CD4-positive, alpha-beta T cell treated with Interferon alpha-2 for 1 hour (primary cell): ENCODE data around the gene SORCS1.

Experiments
- DNase-seq, 2 donors: peaks; one replicate each; pipeline ENCODE4 v3.0.0-alpha.2; 2020 to 2022

SORCS1 gene

DNA sequence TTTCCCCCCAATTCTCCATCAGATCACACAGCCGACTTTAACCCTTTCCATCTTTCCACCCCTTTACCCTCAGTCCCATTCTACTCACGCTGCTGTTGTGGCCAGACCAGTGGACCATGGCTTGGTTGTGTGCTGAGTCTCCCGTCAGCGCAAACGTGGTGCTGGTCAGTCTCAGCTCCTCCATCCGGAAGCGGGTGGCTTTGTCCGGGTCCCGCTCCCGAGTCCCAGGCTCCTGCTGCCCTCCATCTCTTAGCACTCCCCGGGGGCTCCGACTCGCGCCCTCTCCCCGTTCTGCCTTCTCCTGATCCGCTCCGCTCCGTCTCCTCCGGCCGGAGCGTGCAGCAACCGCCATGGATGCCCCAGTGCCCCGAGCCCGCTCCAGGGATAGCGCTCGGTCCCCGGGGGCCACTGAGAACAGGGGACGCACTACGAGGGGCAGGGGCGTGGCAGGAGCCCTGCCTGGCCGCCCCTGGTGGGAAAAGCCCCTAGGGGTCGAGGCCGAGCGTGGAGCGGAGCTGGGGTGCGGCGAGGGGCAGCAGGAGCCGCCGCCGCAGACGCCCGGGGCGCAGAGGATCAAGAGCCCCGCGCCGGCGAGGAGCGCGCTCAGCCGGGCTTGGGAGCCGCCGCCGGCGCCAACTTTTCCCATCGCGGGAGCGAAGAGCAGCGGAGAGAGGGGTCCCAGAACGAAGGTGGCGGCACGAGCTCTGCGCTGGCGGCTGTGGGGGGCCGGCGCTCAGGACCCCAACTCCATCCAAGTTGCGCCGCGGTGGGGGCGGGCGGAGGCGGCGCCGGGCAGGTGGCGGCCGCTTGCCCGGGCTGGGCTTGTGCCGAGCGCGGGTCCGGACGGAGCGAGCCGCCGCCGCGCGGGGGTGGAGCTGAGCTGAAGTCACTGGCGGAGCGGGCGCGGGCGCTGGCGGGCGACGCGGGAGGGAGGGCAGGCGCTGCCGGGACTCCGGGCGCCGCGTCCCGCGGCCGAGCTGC is at the start of gene SORCS1:
SORCS1 (minus strand) TSS at position 826 of the 981 bp plus-strand sequence.
- no peak for DNase-seq

DNA sequence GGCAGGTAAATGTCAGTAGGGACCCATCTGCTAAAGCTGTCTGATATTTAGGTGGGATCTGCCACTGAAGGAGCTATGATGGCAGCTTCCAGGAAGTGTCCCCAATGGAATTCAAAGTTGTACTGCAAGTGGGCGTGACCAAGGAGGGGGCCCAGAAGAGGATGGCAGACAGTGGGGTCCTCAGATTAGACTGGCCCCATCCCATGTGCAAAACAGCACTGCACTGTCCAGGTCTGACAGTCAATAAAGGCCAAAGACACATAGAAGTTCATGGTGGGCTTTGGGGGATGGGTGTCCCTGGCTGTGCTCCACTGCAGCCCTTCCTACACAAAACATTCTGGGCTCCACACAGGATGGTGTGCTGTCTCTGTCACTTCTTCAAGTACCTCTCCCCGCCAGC is 49.8 kb upstream of the SORCS1 start:
- no peak for DNase-seq

- DNase-seq, result no peak
These were observed 49.4 kb upstream of the SORCS1 start for GRCh38 chr10:107213861-107214260.

DNA sequence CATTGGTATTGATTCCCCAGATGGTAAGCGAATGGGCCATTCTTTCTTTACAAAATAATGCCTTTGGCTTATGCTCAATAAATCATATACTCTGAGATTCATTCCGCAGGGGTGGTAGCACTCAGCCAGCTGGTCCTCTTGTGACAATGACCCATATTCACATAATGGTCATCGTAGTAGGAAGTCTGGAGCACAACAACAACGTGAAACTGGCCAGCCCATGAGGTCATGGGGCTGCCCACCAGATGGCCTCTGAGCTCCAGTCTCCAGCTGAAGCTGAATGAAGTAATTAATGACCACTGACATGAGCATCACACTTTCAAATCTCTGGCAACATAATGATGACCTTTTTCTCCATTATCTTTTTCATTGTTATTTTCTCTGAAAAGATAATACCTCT is 42.3 kb upstream of the SORCS1 start:
- DNase-seq, result no peak

DNA sequence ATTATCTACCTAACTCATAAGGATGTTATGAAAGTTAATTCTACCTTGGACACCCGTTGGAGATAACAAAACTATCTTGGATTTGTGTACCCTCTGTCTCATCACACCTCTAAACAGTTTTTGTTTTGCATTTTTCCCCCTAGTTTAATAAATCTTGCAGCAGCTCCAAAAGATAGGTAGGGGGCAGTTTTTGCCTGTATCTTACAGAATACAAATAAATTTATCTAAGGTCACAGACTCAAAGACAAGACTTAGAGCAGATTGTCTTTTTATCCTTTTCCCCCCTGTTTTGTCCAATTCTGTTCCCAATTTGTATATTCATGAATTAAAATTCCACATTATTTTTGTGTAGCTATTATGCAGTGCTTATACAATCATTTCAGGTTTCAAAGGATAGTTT is 5.0 kb upstream of the SORCS1 start:
- no peak for DNase-seq

DNA sequence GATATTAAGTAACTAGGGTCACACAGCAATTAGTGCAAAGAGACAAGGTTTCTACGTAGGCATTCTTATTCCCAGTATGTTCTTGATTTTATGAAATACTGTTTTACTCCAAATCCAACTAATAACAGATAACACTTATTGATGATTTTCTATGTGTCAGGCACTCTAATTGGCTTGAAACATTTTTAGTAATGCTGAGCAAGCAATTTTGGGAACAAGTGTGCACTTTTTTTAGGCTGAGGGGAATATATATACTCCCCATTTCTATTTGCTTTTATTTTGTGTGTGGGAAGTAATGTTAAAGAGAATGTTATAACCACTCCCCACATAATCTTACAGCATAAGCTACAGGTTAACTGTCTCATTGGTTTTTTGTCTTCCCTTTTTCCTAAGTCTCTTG is 4.2 kb upstream of the SORCS1 start:
- DNase-seq, result no peak

DNA sequence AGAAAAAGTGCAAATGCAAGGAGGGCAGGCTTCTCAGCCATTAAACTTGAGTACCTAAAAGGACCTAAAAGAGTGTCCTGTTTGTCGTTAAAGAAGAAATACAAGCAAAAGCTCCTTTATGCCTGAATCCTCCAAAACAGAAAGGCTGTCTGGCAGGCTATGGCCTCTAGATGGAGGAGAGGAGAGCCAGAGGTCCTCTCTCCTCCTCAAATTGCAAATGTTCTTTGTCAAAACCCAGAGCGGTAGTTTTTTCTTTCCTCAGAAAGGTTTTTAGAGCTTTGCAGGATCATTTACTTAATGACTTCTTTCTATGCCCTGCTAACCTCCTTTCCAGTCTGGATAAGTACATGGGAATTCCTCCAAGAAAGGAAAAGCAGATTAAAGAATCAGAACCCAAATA is 1.9 kb upstream of the SORCS1 start:
- no peak for DNase-seq

- no peak for DNase-seq
These were observed 486 bp upstream of the SORCS1 start for GRCh38 chr10:107164992-107165391.

DNA sequence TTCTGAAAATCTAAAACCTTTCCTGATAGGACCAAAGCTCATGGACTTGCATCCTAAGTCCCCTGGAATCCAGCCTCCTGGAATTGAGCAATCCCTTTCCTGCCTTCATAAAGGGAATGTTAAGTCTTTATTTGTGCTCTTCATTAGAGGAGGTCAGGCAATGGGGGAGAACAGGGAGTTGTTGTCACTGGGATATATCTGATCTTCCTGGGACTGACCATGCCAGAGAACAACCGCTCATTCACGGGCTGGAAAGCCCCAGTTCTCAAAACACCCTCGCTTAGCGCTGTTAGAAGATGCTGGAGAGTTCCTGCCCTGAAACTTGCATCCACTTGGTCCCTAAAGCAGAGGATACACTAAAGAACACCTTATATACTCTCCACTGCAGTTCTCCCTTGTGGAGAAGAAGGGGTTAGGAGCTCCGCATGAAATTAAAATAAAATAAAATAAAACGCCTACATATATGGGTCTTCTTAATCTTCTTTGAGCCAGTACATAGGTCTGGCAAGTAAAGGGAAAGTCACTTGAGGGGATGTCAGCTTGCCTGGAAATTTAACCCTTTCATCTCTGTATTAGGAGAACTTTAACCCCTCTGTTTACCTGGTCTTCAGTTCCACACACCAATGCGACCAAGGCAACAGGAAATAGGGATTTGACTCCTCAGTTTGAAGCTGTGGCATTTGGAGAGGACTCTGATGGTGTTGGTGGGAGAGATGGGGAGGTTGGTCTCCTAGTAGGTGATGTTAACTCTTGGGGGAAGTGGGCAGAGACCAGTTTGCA is 1.2 kb downstream of the SORCS1 start:
- DNase-seq, result no peak

- no peak for DNase-seq
These were observed 3.6 kb downstream of the SORCS1 start for GRCh38 chr10:107160866-107161265.

DNA sequence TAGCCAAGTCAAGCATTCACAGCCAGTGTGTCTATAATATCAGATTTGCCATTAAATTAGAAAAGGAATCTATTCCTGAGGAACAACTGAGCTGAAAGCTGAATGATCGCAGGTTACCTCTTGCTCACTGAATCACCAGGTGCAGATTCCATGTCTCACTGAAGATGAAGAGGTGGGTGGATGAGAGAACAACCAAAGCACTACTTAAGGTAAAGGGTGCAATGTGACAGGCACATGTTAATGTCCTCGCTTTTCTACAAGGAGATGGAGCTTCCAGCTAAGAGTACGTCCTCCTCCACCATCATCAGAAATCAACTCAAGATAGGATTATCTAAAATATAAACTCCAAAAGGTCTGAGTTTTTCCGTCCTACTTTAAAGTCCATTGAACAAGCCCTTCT is 4.6 kb downstream of the SORCS1 start:
- DNase-seq, result no peak

GRCh38 chr10:107157071-107157470 is 7.4 kb downstream of the SORCS1 start:
- no peak for DNase-seq

DNA sequence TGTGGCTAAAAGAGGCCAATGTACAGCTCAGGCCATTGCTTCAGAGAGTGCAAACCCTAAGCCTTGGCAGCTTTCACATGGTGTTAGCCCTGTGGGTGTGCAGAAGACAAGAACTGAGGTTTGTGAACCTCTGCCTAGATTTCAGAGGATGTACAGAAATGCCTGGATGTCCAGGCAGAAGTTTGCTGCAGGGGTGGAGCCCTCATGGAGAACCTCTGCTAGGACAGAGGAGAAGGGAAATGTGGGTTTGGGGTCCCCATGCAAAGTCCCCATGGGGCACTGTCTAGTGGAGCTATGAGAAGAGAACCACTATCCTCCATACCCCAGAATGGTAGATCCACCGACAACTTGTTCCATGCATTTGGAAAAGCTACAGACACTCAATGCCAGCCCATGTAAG is 12.4 kb downstream of the SORCS1 start:
- no peak for DNase-seq

GRCh38 chr10:107148906-107149305 is 15.6 kb downstream of the SORCS1 start:
- DNase-seq, result no peak

DNA sequence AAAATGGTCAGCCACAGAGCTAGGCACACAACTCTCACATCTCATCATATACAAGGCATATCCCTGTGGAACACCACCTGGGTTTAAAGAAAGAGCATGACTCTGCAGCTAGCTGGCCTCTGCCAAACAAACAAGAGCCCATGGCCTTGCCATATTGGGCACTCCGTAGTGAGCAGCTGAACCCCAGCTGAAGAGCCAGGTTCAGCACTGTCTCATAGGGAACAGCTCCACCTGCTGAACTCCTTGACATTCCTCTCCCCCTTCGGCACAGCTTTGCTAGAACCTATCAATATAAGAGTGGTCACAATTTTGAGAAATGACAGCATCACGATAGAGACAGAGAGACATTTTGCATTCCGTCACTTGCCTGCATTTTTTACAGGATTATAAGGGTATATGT is 20.0 kb downstream of the SORCS1 start:
- no peak for DNase-seq

DNA sequence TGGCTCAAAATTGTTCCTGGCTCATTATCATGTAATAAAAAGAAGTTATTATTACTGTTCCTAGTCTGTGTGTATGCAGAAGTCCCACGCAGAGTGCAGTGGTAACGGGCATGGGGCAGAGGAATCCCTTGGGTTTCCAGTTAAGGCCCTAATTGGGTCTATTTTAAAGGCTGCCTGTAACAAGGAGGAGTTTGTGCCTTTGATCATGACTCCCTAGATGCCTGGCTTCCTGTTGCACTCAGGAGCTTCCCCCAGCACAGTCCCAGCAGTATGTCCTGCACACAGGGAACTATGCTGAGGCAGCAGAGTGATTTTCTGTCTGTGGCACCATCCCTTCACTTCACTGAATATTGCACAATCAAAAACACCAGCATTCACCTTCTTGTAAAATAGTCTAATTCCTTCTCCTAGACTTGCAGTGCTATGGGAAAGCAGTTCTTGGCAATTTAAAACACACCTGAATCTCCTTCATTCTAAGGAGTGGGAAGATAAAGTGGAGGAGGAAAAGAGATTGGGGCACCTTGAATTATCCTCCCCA is 22.9 kb downstream of the SORCS1 start:
- no peak for DNase-seq

GRCh38 chr10:107139237-107139636 is 25.3 kb downstream of the SORCS1 start:
- DNase-seq, result no peak

- no peak for DNase-seq
These were observed 30.9 kb downstream of the SORCS1 start for GRCh38 chr10:107133656-107134055.

- no peak for DNase-seq
These were observed 35.5 kb downstream of the SORCS1 start for GRCh38 chr10:107129000-107129399.

DNA sequence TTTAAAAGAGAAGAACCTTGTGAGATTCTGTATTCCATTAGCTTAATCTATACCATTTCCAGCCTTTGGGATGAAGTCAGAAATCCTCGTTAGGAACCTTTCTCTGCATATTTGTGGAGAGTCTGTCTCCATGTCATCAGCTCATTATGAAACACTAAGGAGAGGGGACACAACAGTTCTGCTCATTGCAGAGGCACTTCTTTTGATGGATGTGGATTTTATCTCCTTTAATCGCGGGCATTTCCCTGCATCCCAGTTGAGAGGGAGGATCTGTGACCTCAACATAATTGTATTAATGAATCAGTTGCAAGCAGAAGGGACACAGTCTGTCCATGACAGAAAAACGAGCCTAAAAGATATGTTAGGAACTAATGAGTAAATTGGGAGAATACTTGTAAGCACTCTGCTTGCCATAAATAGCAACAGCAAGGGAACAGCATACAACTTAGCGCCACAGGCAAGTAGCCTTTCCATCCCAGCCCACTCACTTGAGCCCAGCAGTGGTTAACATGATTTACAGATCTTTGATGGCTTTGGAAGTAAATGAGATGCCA is 37.9 kb downstream of the SORCS1 start:
- no peak for DNase-seq

- no peak for DNase-seq
These were observed 41.8 kb downstream of the SORCS1 start for GRCh38 chr10:107122703-107123102.

- DNase-seq, result no peak
These were observed 45.6 kb downstream of the SORCS1 start for GRCh38 chr10:107118866-107119265.

DNA sequence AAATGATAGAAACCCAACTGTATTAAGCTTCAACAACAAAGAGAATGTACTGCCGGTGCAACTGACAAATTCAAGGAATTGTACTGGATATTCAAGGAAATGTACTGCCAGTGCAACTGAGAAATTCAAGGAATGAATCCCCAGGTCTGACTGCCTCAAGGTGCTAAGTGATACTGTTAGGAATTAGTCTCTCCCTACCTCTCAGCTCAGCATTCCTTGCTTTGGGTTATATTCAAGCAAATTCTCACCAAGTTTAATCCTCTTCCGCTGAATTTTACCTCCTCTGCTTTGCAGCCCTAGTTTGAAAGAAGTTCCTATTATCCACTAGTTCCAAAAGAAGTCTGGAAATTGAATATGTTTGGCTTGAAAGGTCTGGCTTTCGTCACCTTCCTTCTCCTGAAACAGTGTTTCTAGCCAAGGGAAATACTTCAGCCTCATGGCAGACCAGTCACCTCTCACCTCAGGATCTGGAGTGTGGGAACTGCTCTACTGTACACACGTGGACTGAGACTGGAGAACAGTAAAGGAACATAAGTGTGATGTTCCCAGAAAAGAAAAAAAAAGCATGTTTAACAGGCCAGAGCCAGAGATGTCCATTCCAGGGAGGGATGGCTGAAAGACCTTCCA is 60.4 kb downstream of the SORCS1 start:
- no peak for DNase-seq
